ENCODE measurements around the gene ARHGEF17. TPM values are rescaled to one million over a fixed set of nuclear protein-coding genes. Genes with fewer than 3 reads are reported as not detected.

ARHGEF17 gene
- total RNA-seq, 1 donor from 2014 or later, result 19.9 TPM

DNA sequence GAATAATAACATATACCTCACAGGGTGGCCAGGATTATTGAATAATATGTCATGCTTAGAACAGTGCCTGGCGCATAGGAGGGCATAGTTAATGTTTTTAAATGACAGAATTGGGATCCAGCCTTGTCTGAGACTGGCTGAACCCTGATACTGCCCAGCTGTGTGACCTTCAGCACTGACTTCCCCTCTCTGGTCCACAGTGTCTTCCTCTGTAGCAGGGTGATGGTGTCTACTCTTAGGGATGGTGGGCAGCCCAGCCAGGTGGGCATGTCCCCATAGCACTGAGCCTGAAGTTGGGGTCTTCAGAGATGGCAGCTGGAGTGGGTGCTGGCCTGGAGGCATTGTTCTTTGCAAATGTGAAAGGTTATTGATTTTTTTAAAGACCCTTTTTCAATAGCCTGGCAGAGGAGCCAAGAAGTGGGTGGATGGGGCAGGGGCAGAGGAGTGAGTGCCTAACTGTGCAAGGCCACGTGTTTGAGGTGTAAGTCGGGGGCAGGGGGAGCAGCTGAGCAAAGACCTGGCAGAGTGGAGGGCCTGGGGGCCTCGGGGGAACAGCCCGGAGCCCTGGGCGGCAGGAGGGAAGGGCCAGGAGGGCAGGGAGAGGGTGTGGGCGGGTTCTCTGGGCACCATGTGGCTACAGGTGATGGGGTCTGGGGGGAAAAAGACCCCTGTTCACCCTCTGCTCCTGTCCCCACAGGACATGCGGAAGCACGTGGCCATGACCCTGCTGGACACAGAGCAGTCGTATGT, 38.3 kb downstream of the ARHGEF17 start:
- Histone ChIP-seq H3K27me3 (peaks cover 24% of the 10 kb centered on the region), H3K79me2 (ENCODE audit: low read depth) (peaks cover 16% of the 10 kb centered on the region), H3K36me3 (no peaks in the 10 kb centered on the region), H3K27ac (no peak overlapping the region), H3K4me1 (peaks cover 10% of the 10 kb centered on the region), H2AFZ (replicated peaks) (no peak overlapping the region), H3K9me3 (ENCODE audit: low read depth) (no peaks in the 10 kb centered on the region), H3K9ac (no peak overlapping the region), H3F3A (ENCODE audit: low read depth) (peaks cover 4% of the 10 kb centered on the region), H3K4me2 (no peak overlapping the region), H4K20me1 (ENCODE audit: low read depth) (peaks cover 93% of the 10 kb centered on the region), H3K4me3 (no peak overlapping the region)
- Mint-ChIP-seq H3K9me3 (no peaks in the 10 kb centered on the region), H3K27me3 (ENCODE audit: insufficient read depth, low read depth) (peaks cover 20% of the 10 kb centered on the region), H3K27ac (peak overlapping the region; percentile 40), H3K4me3 (no peak overlapping the region), H3K4me1 (peaks cover 51% of the 10 kb centered on the region), H3K36me3 (peaks cover 12% of the 10 kb centered on the region)
- TF ChIP-seq EZH2 (IDR thresholded peaks at IDR 0.05) (no peak), EZH2phosphoT487 (IDR thresholded peaks at IDR 0.05) (no peak)
- TF ChIP-seq, protein P1, sequence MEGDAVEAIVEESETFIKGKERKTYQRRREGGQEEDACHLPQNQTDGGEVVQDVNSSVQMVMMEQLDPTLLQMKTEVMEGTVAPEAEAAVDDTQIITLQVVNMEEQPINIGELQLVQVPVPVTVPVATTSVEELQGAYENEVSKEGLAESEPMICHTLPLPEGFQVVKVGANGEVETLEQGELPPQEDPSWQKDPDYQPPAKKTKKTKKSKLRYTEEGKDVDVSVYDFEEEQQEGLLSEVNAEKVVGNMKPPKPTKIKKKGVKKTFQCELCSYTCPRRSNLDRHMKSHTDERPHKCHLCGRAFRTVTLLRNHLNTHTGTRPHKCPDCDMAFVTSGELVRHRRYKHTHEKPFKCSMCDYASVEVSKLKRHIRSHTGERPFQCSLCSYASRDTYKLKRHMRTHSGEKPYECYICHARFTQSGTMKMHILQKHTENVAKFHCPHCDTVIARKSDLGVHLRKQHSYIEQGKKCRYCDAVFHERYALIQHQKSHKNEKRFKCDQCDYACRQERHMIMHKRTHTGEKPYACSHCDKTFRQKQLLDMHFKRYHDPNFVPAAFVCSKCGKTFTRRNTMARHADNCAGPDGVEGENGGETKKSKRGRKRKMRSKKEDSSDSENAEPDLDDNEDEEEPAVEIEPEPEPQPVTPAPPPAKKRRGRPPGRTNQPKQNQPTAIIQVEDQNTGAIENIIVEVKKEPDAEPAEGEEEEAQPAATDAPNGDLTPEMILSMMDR (IDR thresholded peaks at IDR 0.05), result no peak
- no peak for DNase-seq (ENCODE audit: low spot score)

DNA sequence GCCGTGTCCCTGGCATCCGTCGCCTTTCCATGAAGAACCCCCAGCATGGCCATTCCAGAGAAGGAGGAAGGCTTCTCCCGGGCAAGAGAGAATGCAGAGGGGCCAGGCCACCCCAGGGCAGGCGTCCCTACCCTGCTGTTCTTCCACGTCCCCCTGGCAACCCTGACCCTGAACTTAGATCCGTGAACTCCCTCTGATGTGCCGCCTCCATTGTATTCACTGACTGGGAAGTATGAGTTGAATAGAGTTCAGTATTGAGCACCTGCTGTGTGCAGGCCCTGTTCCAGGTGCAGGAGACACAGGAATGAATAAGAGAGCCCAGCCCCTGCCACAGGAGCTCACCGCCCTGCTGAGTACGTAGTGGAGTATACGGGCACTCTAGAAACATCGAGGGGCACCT, 39.0 kb downstream of the ARHGEF17 start:
- no peak overlapping the region for H3K4me3 Mint-ChIP-seq
- Histone ChIP-seq H3K36me3 (no peaks in the 10 kb centered on the region), H3K4me2 (no peak overlapping the region), H3K9ac (no peak overlapping the region), H2AFZ (replicated peaks) (no peak overlapping the region), H3K9me3 (ENCODE audit: low read depth) (no peaks in the 10 kb centered on the region), H3K27ac (no peak overlapping the region), H3K4me3 (no peak overlapping the region), H3K27me3 (peaks cover 17% of the 10 kb centered on the region), H3K79me2 (ENCODE audit: low read depth) (peaks cover 16% of the 10 kb centered on the region), H3F3A (ENCODE audit: low read depth) (peaks cover 2% of the 10 kb centered on the region), H4K20me1 (ENCODE audit: low read depth) (peaks cover 93% of the 10 kb centered on the region), H3K4me1 (peaks cover 10% of the 10 kb centered on the region)
- DNase-seq (ENCODE audit: low spot score), result no peak
- H3K9me3 Mint-ChIP-seq, result no peaks in the 10 kb centered on the region
- H3K4me1 Mint-ChIP-seq, result peaks cover 46% of the 10 kb centered on the region
- no peak for TF ChIP-seq EZH2 (IDR thresholded peaks at IDR 0.05)
- TF ChIP-seq, protein P1 (IDR thresholded peaks at IDR 0.05), result no peak
- no peak for TF ChIP-seq EZH2phosphoT487 (IDR thresholded peaks at IDR 0.05)
- peaks cover 16% of the 10 kb centered on the region for H3K27me3 Mint-ChIP-seq (ENCODE audit: insufficient read depth, low read depth)
- H3K36me3 Mint-ChIP-seq, result peaks cover 9% of the 10 kb centered on the region
- H3K27ac Mint-ChIP-seq, result peak overlapping the region; percentile 5

DNA sequence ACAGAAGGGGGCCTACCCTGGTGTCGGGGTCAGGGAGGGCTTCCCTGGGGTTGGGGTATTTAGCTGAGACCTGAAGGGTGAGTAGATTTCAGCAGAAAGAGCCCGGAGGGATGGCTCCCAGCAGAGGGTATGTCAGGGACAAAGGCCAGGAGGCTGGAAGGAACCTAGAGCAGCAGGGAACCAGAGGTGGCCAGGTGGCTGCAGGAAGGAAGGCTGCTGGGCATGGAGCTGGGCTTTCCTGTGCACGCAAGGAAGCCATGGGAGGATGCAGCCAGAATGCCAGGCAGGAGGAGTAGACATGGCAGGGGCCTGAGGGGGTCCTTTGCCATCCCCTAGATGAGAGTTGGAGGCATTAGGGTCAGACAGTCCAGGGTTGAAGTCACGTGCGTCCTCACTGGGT, 40.8 kb downstream of the ARHGEF17 start:
- no peaks in the 10 kb centered on the region for H3K9me3 Mint-ChIP-seq
- no peak overlapping the region for H3K4me3 Mint-ChIP-seq
- H3K9ac ChIP-seq, result no peak overlapping the region
- H3K27me3 Mint-ChIP-seq (ENCODE audit: insufficient read depth, low read depth), result peaks cover 14% of the 10 kb centered on the region
- no peak overlapping the region for H3K27ac ChIP-seq
- H4K20me1 ChIP-seq (ENCODE audit: low read depth), result peaks cover 92% of the 10 kb centered on the region
- DNase-seq (ENCODE audit: low spot score), result no peak
- H3K4me1 ChIP-seq, result no peaks in the 10 kb centered on the region
- H3K4me3 ChIP-seq, result no peak overlapping the region
- H3K36me3 Mint-ChIP-seq, result peaks cover 10% of the 10 kb centered on the region
- H3K9me3 ChIP-seq (ENCODE audit: low read depth), result no peaks in the 10 kb centered on the region
- no peaks in the 10 kb centered on the region for H3K27me3 ChIP-seq
- H3K36me3 ChIP-seq, result no peaks in the 10 kb centered on the region
- TF ChIP-seq, protein P1 (IDR thresholded peaks at IDR 0.05), result no peak
- no peak for TF ChIP-seq EZH2phosphoT487 (IDR thresholded peaks at IDR 0.05)
- H2AFZ ChIP-seq (replicated peaks), result no peak overlapping the region
- H3K27ac Mint-ChIP-seq, result no peak overlapping the region
- H3K79me2 ChIP-seq (ENCODE audit: low read depth), result peaks cover 3% of the 10 kb centered on the region
- no peak overlapping the region for H3K4me2 ChIP-seq
- H3F3A ChIP-seq (ENCODE audit: low read depth), result no peaks in the 10 kb centered on the region
- peaks cover 34% of the 10 kb centered on the region for H3K4me1 Mint-ChIP-seq

All from neural progenitor cell (in vitro differentiated cells).